Spleen (tissue), 7 donors: Measurements from ENCODE around the gene PNPLA1.

Experiments used
- CTCF ChIP-seq, 11 experiments: fragments of 200-600 bp in 7 of 11; fragments of 450-650 bp in 4 of 11; sonication (generic) in 4 of 11; IDR thresholded peaks in 8 of 11; conservative IDR thresholded peaks in 3 of 11; 1 replicate in 7 of 11; 2 replicates in 4 of 11; pipeline versions ENCODE4 v1.4.0 to v1.8.0; 2016 to 2021; ENCODE audit warnings: antibody characterized with exemption in 11 of 11, inconsistent platforms in 4 of 11, mild to moderate bottlenecking in 1 of 11
- POLR2AphosphoS5 ChIP-seq, 3 donors: sonication (generic); formaldehyde crosslinking; IDR thresholded peaks; one replicate each; pipeline ENCODE4 v1.5.1; 2017; ENCODE audit warnings: antibody characterized with exemption in 3 of 3
- donor health status: DM: no; HTN: no; CAD: no; lungs with moderate emphysema.
- donor health status: DM: no; HTN: no; CAD: no.
- donor health status: DM: no; HTN: no; CAD: no.

GRCh38 chr6:36329798-36330291, 60.0 kb downstream of the PNPLA1 start:
- no peak for TF ChIP-seq CTCF (IDR thresholded peaks at IDR 0.05 in 8 of 11, conservative IDR thresholded peaks at IDR 0.05 in 3 of 11)
- no peak for TF ChIP-seq POLR2AphosphoS5 (IDR thresholded peaks at IDR 0.05)
